Measurements from ENCODE around the gene NEK3. TPM values are rescaled to one million over a fixed set of nuclear protein-coding genes. Genes with fewer than 3 reads are reported as not detected.

Gene NEK3
- total and polyA plus RNA-seq, 2 donors (not counting 1 experiment from before 2014, with no cell fraction given): 12.7 to 20.8 TPM

Other genes with a start within 250 kb of the NEK3 start
- gene ATP7B, start 148.1 kb downstream of the NEK3 start, total RNA-seq: 2.6 and 3.3 TPM in 2 replicates
- gene ATP7B, start 148.1 kb downstream of the NEK3 start, polyA plus RNA-seq: 1.0 and 1.7 TPM in 2 replicates
- gene ALG11, start 147.2 kb downstream of the NEK3 start, total RNA-seq: 18.7 and 20.3 TPM in 2 replicates
- gene ALG11, start 147.2 kb downstream of the NEK3 start, polyA plus RNA-seq: 14.7 and 21.8 TPM in 2 replicates
- gene UTP14C, start 134.9 kb downstream of the NEK3 start, total RNA-seq: 12.6 and 14.5 TPM in 2 replicates
- 13.7 and 20.5 TPM in 2 replicates for gene UTP14C, start 134.9 kb downstream of the NEK3 start, polyA plus RNA-seq
- gene NEK5, start 30.5 kb downstream of the NEK3 start, total RNA-seq: under 0.01 TPM in 2 replicates
- 0.03 TPM in 2 replicates for gene NEK5, start 30.5 kb downstream of the NEK3 start, polyA plus RNA-seq
- 9.1 and 9.8 TPM in 2 replicates for gene THSD1, start 246.6 kb upstream of the NEK3 start, total RNA-seq
- 5.2 and 10.2 TPM in 2 replicates for gene THSD1, start 246.6 kb upstream of the NEK3 start, polyA plus RNA-seq

Measured in fibroblast of lung (primary cell).